ENCODE results near the gene OXGR1.

- TF ChIP-seq CREM (IDR thresholded peaks at IDR 0.05; ENCODE audit: low read depth), result no peak
- no peak for TF ChIP-seq POLR2A (IDR thresholded peaks at IDR 0.05; ENCODE audit: low read depth, low read length)
- no peak for TF ChIP-seq CTCF (IDR thresholded peaks at IDR 0.05 in 2 of 3, conservative IDR thresholded peaks at IDR 0.05 in 1 of 3; ENCODE audit: control insufficient read depth in 2 of 3, extremely low read depth in 1 of 3, insufficient read depth in 1 of 3, low read depth in 3 of 3, low read length in 3 of 3)
- TF ChIP-seq USF2 (IDR thresholded peaks at IDR 0.05; ENCODE audit: borderline replicate concordance, low read depth, low read length), result no peak
- no peak for TF ChIP-seq RBBP5 (conservative IDR thresholded peaks at IDR 0.05)
- TF ChIP-seq E2F8 (IDR thresholded peaks at IDR 0.05; ENCODE audit: low read depth, partially characterized antibody), result no peak
- TF ChIP-seq EZH2 (IDR thresholded peaks at IDR 0.05; ENCODE audit: borderline replicate concordance, control insufficient read depth, low read depth, low read length), result no peak
- TF ChIP-seq EP300 (IDR thresholded peaks at IDR 0.05; ENCODE audit: borderline replicate concordance in 1 of 2, control insufficient read depth in 1 of 2, low read depth in 2 of 2, low read length in 2 of 2), result no peak
- no peak for TF ChIP-seq TCF12 (IDR thresholded peaks at IDR 0.05; ENCODE audit: low read depth, low read length)
- no peak for TF ChIP-seq TBL1XR1 (IDR thresholded peaks at IDR 0.05; ENCODE audit: low read depth, low read length)
- TF ChIP-seq PAX5 (IDR thresholded peaks at IDR 0.05; ENCODE audit: borderline replicate concordance, low read depth, low read length), result no peak
These were observed 46.1 kb downstream of the OXGR1 start for GRCh38 chr13:96948127-96948526.
